GM04503 (cell line): ENCODE results near the gene DGUOK.
"Not testable (repeated sequence)": the region's sequence is repeated elsewhere in the genome, so short reads cannot be mapped to it uniquely, and the experiment has no call there.

ENCODE experiments used
- DNase-seq: peaks from one replicate; pipeline ENCODE4 v3.0.0-alpha.2; 2012; ENCODE audit warnings: low read depth

Gene DGUOK

DNA sequence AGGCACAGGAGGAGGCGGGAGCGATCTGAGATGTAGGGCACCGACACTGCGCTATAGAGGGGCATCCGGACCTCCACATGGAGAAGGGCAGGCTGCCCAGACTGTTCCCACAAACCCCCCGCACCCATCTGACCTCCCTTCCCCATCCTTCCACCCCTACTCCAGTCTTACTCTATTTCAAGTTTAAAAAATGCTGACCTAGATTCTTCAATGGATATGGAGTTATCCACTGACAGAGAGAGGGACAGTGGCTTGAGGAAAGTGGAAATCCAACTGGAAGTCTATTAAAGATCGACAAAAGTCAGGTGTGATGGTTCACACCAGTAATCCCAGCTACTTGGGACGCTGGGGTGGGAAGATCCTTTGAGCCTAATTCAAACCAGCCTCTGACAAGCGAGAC is 5.1 kb upstream of the DGUOK start:
- no peak for DNase-seq

DNA sequence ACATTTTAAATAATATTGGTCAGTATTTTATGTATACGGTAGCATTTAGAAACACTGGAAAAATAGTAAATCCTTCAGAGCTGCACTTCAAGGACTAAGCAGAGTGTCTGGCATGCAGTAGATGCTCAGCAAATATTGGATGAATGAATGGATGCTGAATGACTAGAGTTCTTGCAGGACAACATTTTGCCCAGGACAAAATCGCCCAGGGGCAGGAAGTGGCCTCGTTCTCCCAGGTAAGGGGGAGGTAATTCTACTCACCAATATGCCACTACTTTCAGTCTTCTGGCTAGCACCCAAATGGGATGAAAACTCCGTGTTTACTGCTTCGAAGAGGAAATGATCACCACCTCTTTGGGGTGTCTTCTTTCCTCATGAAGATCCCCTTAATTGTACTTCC is 4.0 kb upstream of the DGUOK start:
- DNase-seq, result no peak

DNA sequence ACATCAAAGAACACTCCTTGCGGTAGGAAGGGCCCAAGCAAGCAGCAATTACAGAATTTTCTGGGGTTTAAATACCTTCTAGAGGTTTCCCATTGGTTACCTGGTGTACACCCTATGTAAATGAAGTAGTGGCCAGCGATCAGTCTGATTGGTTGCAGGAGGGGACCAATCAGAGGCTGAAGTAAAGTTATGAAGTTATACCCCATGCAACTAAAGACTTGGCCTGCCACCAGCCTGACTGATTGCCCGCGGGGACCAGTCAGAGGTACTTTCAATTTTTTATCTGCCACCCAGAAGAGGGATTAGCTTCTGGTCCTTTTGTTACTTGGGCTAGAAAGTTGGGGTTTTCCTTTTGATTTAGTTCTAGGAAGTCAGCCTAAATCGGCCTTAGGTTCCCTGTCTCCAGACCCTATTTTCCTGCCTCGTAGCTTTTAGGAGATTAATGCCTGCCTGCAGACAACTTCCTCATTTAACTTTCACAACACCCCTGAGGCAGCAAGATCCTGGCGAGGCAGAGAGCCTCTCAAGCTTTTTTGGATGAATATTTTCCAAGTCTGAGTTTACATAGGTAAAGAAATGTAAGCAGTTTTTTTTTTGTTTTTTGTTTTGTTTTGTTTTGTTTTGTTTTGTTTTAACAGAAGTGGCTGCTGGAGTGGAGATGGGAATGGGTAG is 1.5 kb upstream of the DGUOK start:
- no peak for DNase-seq

DNA sequence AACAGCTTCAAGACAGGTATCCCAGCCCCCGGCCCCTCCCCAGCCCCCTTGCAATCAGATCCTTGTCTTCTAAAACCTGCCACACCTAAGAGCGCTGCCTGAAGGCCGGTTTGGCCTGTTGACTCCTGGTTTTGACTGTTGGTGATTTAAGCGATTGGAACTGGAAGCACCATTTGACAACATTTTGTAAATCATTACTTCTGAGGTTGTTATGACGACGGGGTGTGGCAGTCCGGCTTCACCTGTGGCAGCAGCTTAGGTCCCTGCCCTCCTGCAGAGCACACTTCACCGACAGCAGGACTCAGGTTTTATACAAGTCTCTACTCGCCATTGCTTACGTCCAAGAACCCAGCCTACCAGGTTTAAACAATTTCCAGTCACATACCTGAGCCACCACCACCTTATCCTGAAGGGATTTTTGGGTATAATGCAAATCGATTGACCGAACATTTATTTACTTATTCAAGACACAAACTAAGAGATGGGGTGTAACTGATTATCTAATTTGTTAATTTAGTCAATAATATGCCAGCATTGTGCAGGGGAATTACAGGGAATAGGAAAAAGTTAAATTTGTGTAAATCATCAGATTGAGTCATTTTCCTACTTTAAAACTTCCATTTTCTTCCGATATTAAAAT is 707 bp upstream of the DGUOK start:
- no peak for DNase-seq

DNA sequence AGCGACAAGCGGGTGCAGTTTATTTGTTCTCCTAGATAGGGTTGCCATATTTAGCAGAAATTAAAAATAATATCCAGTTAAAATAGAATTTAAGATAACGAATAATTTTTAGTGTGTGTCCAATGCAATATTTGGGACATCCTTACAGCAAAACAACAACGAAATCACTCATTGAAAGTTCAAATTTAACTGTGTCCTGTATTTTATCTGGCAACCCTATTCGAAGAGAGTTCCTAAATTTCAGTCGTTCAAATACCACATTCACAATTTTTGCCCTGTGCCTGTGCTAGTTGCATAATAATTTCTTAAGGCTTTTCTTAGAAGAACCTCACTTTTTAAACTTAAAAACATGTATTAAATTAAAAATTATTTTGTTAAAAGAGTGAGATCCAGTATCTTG is 664 bp downstream of the DGUOK start:
- no peak for DNase-seq

DNA sequence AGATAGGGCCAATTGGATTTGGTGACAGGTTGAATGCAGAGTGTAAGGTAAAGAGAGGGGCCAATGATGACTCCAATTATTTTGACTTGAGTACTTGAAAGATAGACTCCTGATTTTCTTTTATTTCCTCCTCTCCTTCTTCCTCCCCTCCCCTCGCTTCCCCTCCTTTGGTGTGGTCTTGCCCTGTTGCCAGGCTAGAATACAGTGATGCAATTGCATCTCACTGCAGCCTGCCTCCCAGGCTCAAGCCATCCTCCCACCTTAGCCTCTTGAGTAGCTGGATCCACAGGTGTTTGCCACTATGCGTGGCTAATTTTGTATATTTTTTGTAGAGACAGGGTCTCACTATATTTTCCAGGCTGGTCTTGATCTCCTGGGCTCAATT is 2.3 kb downstream of the DGUOK start:
- DNase-seq, result no peak

DNA sequence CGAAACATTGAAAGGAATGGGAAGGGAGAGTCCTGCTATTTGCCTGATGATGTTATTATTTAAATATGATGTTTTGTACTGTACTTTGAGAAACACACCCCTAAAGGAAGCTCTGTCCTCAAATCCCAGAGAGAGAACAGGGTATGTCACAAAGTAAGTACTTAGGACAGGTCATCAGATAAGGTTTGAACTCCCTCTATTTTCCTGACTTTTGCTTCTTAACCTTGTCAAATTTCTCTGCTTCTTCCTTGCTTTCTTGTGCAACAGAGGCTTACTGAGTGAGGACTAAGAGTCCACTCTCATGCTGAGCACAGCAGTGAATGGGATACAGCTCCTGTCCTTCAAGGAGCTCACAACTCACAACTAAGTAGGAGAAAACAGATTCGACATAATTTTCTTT is 3.7 kb downstream of the DGUOK start:
- DNase-seq, result no peak

DNA sequence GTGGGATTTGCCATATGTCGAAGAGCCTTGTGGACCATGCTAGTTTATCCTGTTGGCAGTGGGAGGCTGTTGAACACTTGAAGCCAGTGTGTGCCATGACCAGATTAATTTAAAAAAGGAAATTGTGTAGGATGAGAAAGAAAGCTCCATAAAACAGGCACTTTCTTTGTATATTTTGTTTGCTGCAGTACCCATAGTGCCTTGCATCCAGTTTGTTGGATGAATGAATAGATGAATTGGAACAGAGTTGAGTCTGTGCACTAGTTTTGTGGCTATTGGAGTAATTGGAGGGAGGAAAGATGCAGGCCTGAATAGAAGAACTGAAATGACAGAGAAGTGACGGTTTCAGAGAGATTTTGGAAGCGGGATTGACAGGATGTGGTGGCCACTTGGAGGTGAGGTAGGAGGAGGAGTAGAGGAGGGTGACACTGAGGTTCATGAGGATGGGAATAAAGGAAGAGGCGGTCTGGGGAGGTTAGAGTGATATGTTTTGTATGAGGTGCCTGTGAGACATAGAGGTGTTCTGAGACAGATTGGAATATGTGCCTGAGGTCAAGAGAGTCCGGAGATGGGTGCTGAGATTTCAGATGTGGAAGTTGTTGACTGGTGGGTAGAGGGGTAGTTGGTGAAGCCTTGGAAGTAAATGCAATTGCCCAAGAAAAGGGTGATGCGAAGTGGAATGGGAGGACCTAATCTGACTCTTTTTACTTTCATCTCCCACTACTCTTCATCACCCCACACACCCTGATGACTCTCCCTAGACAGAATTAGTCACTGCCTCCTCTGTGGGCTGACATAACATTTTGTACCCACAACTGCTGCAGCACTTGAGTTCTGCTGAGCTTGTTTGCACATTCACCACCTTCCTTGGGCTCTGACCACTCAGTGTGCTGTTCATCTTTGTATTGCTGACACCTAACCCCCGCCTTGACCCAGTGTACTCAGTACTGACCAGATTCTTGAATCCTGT is 5.1 kb downstream of the DGUOK start:
- DNase-seq, result no peak

DNA sequence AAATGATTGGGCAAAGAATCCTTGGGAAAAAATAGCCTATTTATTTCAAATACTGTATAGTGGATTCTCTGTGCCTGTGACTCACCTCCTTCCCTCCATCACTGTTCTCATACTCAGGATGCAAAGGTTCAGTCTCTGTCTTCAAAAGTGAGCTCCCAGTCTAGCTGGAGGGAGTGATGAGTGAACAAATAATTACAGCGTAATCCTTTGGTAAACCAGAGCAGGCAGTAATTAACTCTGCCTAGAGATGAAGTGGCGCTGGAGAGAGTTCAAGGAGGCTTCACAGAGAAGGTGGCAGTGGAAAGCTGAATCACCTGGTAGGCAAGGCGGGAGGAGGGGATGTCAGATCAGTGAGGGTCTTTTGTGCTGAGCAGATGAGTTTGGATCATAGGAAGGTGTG is 6.5 kb downstream of the DGUOK start:
- DNase-seq, result no peak

DNA sequence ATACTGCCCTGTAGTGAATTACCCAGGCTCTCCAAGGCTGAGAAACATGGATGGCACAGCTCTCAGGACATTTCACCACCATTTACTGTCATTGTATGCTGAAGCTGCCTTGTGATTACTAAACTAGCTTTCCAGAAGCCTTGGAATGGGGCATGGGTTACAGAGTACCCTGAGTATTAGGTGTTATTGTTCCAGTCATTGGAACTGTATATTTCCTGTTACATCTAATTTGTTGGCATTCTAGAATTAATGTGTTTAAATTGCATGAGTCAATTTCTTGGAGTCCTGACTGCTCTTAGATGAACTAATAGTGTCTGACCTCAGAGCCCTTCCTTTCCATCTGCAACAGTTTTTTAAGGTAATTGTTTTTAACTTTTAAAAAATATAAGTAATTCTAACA is 9.0 kb downstream of the DGUOK start:
- DNase-seq, result no peak

DNA sequence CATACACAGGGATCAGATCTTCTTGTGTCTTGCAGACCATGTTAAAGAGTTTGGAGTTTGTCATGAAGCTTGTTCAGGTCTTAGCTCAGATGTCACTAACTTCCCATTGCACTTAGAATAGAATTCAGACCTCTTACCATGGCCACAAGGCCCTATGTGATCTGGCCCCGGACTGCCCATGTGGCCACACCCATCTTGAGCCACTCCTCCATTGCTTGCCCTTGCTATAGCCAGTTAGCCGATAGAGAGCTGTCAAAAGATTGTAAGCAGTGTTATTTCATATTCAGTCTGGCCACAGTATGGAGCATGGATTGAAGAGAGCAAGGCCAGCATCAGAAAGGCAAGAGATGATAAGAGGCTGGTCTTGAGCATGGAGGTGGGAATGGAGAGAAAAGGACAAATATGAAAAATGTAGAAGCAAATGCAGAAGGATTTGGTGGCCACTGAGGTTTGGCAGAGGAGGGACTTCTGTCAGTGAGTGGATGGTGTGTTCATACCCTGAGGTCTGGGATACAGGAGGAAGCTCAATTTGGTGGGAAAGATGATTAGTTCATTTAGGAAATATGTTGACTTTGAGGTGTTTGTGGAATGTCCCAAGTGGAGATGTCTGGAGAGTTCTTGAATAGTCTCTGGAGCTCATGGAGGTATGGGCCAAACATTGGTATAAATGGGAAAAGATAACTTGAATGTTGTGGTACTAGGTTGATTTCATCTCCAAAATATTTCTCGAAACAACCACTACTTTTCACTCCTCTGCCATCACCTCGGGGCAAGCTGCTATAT is 10.6 kb downstream of the DGUOK start:
- DNase-seq, result no peak

DNA sequence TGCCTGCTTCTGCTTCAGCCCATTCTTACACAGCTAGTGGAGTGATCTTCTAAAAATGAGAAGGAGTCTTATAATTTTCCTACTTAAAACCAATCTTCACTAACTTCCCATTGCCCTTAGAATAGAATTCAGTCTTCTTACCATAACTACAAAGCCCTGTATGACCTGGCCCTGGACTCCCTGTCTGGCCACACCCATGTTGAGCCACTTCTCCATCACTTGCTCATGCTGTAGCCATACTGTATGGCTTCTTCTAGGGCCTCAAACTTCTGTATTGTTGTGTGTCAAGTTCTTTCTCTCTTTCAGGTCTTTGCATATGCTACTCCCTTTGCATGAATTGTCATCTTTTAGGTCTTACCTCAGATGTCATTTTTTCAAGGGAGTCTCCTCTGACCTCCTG is 11.2 kb downstream of the DGUOK start:
- DNase-seq, result no peak

DNA sequence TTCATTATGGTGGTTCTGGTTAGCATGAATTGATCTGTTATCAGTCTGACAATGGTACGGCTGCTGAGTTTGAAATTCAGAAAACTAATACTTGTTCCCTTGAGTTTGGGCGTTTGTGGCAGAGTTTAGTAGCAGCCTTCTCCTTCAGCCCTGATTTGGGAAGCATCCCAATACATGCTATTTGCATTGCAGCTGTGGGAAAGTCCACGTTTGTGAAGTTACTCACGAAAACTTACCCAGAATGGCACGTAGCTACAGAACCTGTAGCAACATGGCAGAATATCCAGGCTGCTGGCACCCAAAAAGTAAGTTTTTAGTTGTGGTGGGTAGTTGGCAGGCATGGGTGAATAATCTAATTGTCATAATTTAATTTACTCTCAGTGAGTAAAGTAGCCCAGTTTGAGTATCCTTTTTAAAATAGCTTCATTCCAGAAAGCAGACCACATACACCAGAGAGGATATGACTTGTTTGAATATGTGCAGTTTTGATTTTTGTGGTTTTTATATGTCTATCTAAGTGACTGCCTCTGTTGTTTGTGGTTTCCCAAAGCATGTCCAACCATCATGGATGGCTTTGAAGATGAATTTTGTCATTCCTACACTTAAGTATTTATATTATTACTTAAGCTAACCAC is 12.2 kb downstream of the DGUOK start:
- DNase-seq, result peak; percentile 54

DNA sequence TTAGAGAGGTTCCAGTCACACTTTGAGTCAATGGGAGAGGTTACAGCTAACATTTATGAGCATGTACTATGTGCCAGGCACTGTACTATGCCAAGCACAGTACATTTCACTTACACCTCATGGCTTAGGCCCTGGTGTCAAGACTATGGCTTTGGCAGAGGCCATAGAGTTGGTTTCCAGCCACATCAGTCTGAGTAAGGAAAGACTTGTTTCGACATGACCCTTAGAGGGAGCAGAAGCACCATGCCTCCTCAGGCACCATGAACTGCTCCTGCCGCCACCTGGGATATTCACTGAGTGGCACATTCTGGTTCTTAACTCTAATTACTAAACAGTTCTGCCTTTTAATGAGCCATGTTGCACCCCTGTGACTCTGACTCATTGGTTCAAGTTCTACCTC is 12.7 kb downstream of the DGUOK start:
- peak; percentile 31 for DNase-seq

DNA sequence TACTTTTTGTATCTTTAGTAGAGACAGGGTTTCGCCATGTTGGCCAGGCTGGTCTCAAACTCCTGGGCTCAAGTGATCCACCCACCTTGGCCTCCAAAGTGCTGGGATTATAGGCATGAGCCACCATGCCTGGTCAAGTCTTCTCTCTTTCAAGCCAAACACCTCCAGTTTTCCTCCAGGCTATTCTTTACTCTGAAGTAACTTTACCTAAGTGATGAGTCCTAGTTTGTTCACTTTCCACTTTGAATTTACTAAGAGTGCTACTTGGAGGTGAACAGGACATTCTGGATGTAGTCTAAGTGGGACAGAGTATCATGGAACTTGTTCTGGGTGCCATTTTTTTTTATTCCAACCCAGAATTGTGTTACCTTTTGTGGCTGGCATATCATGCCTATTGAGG is 13.4 kb downstream of the DGUOK start:
- not testable (repeated sequence) for DNase-seq

DNA sequence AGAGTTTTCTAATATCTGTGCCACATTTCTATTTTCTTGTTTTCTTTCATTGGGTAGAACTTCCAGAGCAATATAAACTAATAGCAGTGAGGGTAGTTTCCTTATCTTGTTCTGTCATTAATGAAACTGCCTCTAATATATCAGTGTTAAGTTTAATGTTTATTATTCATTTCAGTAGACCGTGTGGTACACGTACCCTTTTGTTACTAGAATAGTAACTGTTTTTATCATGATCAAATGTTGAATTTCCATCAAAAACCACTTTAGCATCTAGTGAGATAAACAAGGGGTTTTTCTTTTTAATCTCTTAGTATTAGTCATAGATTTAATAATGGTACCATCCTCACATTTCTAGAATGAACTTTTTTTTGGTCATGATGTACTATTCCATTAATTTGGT is 16.0 kb downstream of the DGUOK start:
- no peak for DNase-seq

DNA sequence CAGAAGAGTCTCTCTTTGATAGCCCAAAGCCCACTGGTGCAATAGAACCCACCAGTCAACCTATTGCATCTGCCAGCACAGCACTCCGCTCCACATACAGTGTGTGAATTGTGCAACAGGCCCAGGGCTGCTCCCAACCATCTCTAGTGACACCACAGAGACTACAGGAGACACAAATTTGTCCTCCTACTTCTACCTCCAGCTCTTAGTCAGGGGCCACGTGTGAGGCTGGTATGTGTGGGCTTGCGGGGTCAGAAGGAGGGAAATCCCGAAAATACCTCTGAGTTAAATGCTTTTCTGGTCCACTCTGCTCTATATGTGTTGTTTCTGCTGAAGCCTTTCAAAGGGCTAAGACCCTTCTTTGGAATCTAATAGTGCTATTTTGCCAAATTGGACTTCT is 18.0 kb downstream of the DGUOK start:
- no peak for DNase-seq

DNA sequence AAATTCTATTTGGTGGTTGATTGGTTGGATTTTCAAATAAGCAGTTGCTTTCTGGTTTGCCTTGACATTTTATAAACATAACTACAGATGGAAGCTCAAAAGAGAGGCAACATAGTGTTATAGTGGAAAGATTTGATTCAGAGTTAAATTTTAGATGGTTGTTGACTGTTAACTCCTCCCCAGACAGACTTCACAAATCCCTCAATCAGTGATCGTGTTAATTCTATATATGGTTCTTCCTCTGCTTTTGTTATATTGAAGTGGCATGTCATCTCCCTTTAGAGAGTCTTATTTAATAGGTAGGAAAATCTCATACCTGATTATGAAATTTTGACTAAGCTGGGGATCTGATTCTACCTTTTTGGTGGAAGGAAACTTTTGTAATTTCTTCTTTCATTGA is 19.5 kb downstream of the DGUOK start:
- DNase-seq, result no peak

DNA sequence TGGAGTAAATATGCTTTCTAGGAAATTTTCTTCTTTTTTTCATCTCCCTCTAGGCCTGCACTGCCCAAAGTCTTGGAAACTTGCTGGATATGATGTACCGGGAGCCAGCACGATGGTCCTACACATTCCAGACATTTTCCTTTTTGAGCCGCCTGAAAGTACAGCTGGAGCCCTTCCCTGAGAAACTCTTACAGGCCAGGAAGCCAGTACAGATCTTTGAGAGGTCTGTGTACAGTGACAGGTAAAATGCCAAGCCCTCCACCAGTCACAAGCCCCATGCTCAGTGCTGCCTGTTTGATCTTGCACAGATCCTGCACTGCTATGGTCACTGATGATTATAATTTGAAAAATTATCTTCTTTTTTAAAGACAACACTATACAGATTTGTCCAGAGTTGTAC is 20.0 kb downstream of the DGUOK start:
- no peak for DNase-seq

DNA sequence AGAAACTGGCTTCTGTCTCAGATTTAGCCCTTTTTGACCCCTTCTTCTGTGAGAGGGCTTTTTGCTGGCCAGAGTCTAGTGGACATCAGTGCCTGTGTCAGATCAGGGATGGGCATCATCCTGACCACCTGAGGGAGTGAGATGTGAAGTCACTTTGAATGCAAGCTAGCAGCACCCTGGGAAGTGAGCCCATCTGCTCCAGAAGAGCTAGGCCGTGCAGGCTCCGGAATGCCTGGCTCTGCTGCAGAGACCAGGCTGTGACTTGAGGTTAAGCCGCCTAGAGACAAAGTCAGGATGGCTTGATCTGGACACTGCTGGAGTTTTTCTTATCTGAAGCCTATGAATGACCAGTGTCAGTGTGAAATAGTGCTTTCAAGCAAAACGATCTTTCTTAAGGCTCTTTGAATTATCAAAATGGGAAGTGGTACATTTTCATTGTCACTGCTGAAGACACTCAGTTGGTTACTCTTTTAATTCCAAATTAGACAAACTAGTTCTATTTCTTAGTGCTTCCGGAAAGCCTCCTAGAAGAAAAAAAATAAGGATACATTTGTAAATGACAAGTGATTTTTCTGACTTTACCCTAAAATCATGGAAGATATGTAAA is 20.8 kb downstream of the DGUOK start:
- DNase-seq, result no peak

DNA sequence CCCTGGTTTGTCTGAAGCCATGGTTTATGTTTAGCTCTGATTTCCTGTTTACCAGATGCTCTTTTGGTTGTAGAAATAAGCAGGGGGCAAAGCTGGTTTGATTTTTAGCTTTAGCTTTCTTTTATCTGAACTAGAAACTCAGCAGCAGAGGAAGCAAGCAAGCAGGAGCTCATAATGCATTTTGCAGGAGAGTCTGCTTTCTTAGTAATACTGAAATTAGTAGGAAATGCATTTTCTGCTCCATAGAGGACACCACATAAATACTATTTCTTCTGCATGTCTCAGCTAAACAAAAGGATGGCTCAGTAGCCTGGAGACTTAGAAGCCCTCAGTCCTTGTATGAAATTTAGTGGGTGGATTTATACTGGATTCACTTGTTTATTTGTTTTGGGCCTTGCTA is 23.1 kb downstream of the DGUOK start:
- DNase-seq, result no peak
